Caco-2 (cell line): ENCODE data around the gene TFPT. TPM values are rescaled to one million over a fixed set of nuclear protein-coding genes. Genes with fewer than 3 reads are reported as not detected.

ENCODE experiments used
- BruUV-seq: library from RNA; stranded (reverse); fragments of 400-500 nt; replicated peaks from 2 replicates; lab custom pipeline; 2021; lab: Mats Ljungman, UMichigan
- CTCF ChIA-PET: fragments of 300-600 bp; sonication (Branson Sonifier 250); formaldehyde crosslinking; loops from one replicate; lab custom pipeline; 2022; ENCODE audit warnings: antibody characterized with exemption; lab: Charles Lee
- POLR2A ChIA-PET: fragments of 300-600 bp; sonication (Branson Sonifier 250); formaldehyde crosslinking; loops from one replicate; lab custom pipeline; 2022; ENCODE audit warnings: antibody characterized with exemption; lab: Charles Lee
- DNase-seq, 2 experiments: peaks; one replicate each; pipeline versions ENCODE4 v3.0.0 to v3.0.0-alpha.2; 2020 to 2022
- H3K27me3 ChIP-seq: replicated peaks from 2 replicates; pipeline ENCODE4 v1.6.0; 2011; ENCODE audit warnings: low read length; ENCODE audit not compliant: control insufficient read depth, insufficient read depth
- H3K36me3 ChIP-seq: 2 replicates; pipeline ENCODE4 v1.5.1; 2011; ENCODE audit warnings: low read length; ENCODE audit not compliant: control insufficient read depth, insufficient read depth
- H3K4me1 ChIP-seq: fragments of 250-450 bp; sonication (Bioruptor Pico); 2 replicates; pipeline ENCODE4 v1.5.1; 2020; ENCODE audit warnings: mild to moderate bottlenecking
- H3K4me3 ChIP-seq: 2 replicates; pipeline ENCODE4 v1.5.1; 2011; ENCODE audit warnings: low read depth, mild to moderate bottlenecking, control low read depth, low read length
- H3K9me3 ChIP-seq: fragments of 250-450 bp; sonication (Bioruptor Pico); 2 replicates; pipeline ENCODE4 v1.5.1; 2020; ENCODE audit warnings: mild to moderate bottlenecking, moderate library complexity
- H3K27ac Mint-ChIP-seq: one replicate; pipeline ENCODE4 v1.8.0; 2022; ENCODE audit warnings: mixed read lengths; ENCODE audit not compliant: unreplicated experiment
- H3K27me3 Mint-ChIP-seq: one replicate; pipeline ENCODE4 v1.8.0; 2022; ENCODE audit warnings: mixed read lengths; ENCODE audit not compliant: insufficient read depth, unreplicated experiment
- H3K36me3 Mint-ChIP-seq: one replicate; pipeline ENCODE4 v1.8.0; 2022; ENCODE audit warnings: mild to moderate bottlenecking, mixed read lengths; ENCODE audit not compliant: insufficient read depth, unreplicated experiment
- H3K4me1 Mint-ChIP-seq: one replicate; pipeline ENCODE4 v1.8.0; 2022; ENCODE audit warnings: low read depth, mixed read lengths; ENCODE audit not compliant: unreplicated experiment
- H3K4me3 Mint-ChIP-seq: one replicate; pipeline ENCODE4 v1.8.0; 2022; ENCODE audit warnings: mild to moderate bottlenecking, moderate library complexity, mixed read lengths; ENCODE audit not compliant: unreplicated experiment
- H3K9me3 Mint-ChIP-seq: one replicate; pipeline ENCODE4 v1.8.0; 2022; ENCODE audit warnings: mixed read lengths; ENCODE audit not compliant: unreplicated experiment
- intact Hi-C: fragments of 100-400 bp; cut with micrococcal nuclease; formaldehyde crosslinking; loops from one replicate; pipeline ENCODE4 v1.10.0; 2022; ENCODE audit not compliant: unreplicated experiment
- total RNA-seq: library from RNA; stranded (reverse); gene quantifications from 2 replicates; pipeline ENCODE4 v1.2.3, GENCODE V29; 2022
- TF ChIP-seq, protein P1 (sequence below), 2 experiments: fragments of 200-600 bp in 1 of 2; IDR thresholded peaks; 1 replicate in 1 of 2; 2 replicates in 1 of 2; pipeline versions ENCODE4 v1.5.1 to v1.8.0; 2011 to 2022; ENCODE audit warnings: antibody characterized with exemption in 1 of 2, control low read depth in 1 of 2, inconsistent platforms in 1 of 2, low read depth in 1 of 2, low read length in 1 of 2, mild to moderate bottlenecking in 1 of 2, moderate library complexity in 1 of 2; ENCODE audit not compliant: insufficient read depth in 1 of 2, severe bottlenecking in 1 of 2, unreplicated experiment in 1 of 2

The TFPT gene
- total RNA-seq, 1 experiment from 2014 or later, result 23.0 TPM

DNA sequence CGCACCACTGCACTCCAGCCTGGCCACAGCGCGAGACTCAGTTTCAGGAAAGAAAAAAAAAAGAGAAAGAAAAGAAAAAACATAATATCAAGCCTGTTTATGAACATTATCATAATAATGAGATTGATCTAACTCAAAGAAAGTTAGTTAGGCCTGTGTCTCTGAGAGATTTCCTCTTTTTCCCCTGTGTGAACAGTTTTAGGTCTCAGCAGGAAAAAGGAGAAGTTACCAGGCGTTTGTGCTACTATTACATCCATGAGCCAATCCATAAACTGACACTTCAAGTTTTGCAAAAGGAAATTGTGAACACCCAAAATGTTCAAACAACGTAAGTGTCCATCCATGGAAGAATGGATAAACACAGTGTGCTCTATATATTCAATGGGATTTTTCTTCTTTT lies 38.1 kb downstream of the TFPT start:
- H3K4me1 Mint-ChIP-seq, result no peaks in the 10 kb centered on the region
- Histone ChIP-seq H3K4me1 (no peaks in the 10 kb centered on the region), H3K9me3 (peaks cover 14% of the 10 kb centered on the region), H3K4me3 (no peak overlapping the region), H3K27me3 (no peaks in the 10 kb centered on the region), H3K36me3 (no peaks in the 10 kb centered on the region)
- TF ChIP-seq, protein P1, sequence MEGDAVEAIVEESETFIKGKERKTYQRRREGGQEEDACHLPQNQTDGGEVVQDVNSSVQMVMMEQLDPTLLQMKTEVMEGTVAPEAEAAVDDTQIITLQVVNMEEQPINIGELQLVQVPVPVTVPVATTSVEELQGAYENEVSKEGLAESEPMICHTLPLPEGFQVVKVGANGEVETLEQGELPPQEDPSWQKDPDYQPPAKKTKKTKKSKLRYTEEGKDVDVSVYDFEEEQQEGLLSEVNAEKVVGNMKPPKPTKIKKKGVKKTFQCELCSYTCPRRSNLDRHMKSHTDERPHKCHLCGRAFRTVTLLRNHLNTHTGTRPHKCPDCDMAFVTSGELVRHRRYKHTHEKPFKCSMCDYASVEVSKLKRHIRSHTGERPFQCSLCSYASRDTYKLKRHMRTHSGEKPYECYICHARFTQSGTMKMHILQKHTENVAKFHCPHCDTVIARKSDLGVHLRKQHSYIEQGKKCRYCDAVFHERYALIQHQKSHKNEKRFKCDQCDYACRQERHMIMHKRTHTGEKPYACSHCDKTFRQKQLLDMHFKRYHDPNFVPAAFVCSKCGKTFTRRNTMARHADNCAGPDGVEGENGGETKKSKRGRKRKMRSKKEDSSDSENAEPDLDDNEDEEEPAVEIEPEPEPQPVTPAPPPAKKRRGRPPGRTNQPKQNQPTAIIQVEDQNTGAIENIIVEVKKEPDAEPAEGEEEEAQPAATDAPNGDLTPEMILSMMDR (IDR thresholded peaks at IDR 0.05; ENCODE audit: insufficient read depth in 1 of 2, low read depth in 1 of 2, low read length in 1 of 2, severe bottlenecking in 1 of 2, unreplicated experiment in 1 of 2), result no peak
- no peak for DNase-seq
- no peaks in the 10 kb centered on the region for H3K36me3 Mint-ChIP-seq
- POLR2A ChIA-PET, result no interaction called here
- intact Hi-C loops, result no loop called here
- no TSS peak for BruUV-seq
- peaks cover 27% of the 10 kb centered on the region for H3K9me3 Mint-ChIP-seq
- CTCF ChIA-PET, result no interaction called here
- H3K4me3 Mint-ChIP-seq, result no peak overlapping the region
- H3K27me3 Mint-ChIP-seq, result peaks cover 4% of the 10 kb centered on the region
- no peak overlapping the region for H3K27ac Mint-ChIP-seq

DNA sequence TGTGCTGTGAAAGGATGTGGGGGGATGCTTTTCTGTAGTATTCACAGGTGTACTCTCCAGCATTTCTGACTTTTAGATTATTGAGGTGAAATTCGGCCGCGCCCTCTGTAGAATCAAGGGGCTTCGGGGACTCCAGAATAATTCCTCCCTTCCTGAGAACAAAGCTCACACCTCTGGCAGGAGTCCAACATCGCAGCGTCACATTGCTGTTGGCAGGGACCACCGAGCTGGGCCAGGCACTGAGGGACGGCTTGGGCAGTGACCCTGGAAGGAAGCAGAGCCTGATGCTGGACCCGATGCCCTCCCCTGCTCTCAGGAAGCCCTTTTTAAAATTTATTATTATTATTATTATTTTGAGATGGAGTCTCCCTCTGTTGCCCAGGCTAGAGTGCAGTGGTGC lies 40.6 kb downstream of the TFPT start:
- intact Hi-C loops, result no loop called here
- H3K9me3 ChIP-seq, result no peaks in the 10 kb centered on the region; the same call in 1 of the 2 replicates
- Mint-ChIP-seq H3K4me1 (no peaks in the 10 kb centered on the region), H3K4me3 (no peak overlapping the region), H3K9me3 (peaks cover 21% of the 10 kb centered on the region), H3K36me3 (peaks cover 4% of the 10 kb centered on the region), H3K27me3 (peaks cover 4% of the 10 kb centered on the region), H3K27ac (no peak overlapping the region)
- BruUV-seq, result no TSS peak
- no peak overlapping the region for H3K4me3 ChIP-seq
- no peaks in the 10 kb centered on the region for H3K27me3 ChIP-seq
- DNase-seq, result no peak
- TF ChIP-seq, protein P1 (IDR thresholded peaks at IDR 0.05; ENCODE audit: insufficient read depth in 1 of 2, low read depth in 1 of 2, low read length in 1 of 2, severe bottlenecking in 1 of 2, unreplicated experiment in 1 of 2), result no peak
- POLR2A ChIA-PET, result no interaction called here
- CTCF ChIA-PET, result no interaction called here
- no peaks in the 10 kb centered on the region for H3K4me1 ChIP-seq
- H3K36me3 ChIP-seq, result no peaks in the 10 kb centered on the region

DNA sequence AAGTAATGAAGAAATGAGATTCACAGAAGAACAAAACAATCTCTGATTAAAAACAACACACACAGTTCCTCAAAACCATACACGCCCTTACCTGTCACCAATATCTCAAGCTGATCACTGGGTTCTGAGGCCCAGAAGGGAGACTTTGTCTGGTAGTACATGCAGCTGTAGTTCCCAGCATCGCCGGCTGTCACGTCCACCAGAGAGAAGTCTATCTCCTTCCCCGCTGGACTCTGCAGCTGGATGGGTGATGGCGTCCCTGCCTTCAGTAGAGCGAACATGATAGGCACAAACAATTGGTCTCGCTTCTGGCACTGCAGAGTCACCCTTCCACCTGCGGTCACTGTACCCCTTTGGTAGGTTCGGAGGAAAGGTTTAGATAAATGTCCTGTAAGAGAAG lies 41.6 kb downstream of the TFPT start:
- Mint-ChIP-seq H3K27ac (no peak overlapping the region), H3K4me1 (no peaks in the 10 kb centered on the region), H3K27me3 (peaks cover 4% of the 10 kb centered on the region), H3K4me3 (no peak overlapping the region), H3K36me3 (peaks cover 4% of the 10 kb centered on the region), H3K9me3 (peaks cover 10% of the 10 kb centered on the region)
- Histone ChIP-seq H3K36me3 (no peaks in the 10 kb centered on the region), H3K27me3 (no peaks in the 10 kb centered on the region), H3K4me3 (no peak overlapping the region), H3K9me3 (no peaks in the 10 kb centered on the region; the same call in 1 of the 2 replicates), H3K4me1 (no peaks in the 10 kb centered on the region)
- DNase-seq, result no peak
- POLR2A ChIA-PET, result no interaction called here
- TF ChIP-seq, protein P1 (IDR thresholded peaks at IDR 0.05; ENCODE audit: insufficient read depth in 1 of 2, low read depth in 1 of 2, low read length in 1 of 2, severe bottlenecking in 1 of 2, unreplicated experiment in 1 of 2), result no peak
- intact Hi-C loops, result no loop called here
- CTCF ChIA-PET, result no interaction called here
- BruUV-seq, result no TSS peak
